K562 (cell line): ENCODE results near the gene CHST14. TPM values are rescaled to one million over a fixed set of nuclear protein-coding genes. Genes with fewer than 3 reads are reported as not detected.

Experiments
- ARHGAP35 ChIP-seq: fragments of 450-650 bp; IDR thresholded peaks from 2 replicates; pipeline ENCODE4 v1.6.1; 2018; ENCODE audit not compliant: partially characterized antibody
- CCNT2 ChIP-seq: IDR thresholded peaks from 2 replicates; pipeline ENCODE4 v1.6.1; 2011; ENCODE audit warnings: borderline replicate concordance, low read depth, mild to moderate bottlenecking, moderate library complexity, mixed read lengths, low read length; ENCODE audit not compliant: insufficient read length; ENCODE audit errors: extremely low read depth
- DMBX1 ChIP-seq: fragments of 250-450 bp; sonication (Bioruptor Pico); IDR thresholded peaks from 2 replicates; pipeline ENCODE4 v1.8.0; 2022; ENCODE audit warnings: inconsistent platforms, mild to moderate bottlenecking, moderate library complexity, borderline replicate concordance
- E2F1 ChIP-seq: sonication (generic); formaldehyde crosslinking; IDR thresholded peaks from 2 replicates; pipeline ENCODE4 v1.8.1; 2023; ENCODE audit warnings: mild to moderate bottlenecking, missing genetic modification reagents, moderate library complexity
- FOXJ3 ChIP-seq: sonication (generic); formaldehyde crosslinking; IDR thresholded peaks from 2 replicates; pipeline ENCODE4 v1.4.0; 2020; ENCODE audit warnings: mild to moderate bottlenecking, missing genetic modification reagents
- GTF2E2 ChIP-seq: fragments of 200-800 bp; sonication (Bioruptor generic); IDR thresholded peaks from 2 replicates; pipeline ENCODE4 v1.6.1; 2016; ENCODE audit warnings: missing genetic modification characterization, missing compliant biosample characterization
- HLTF ChIP-seq: fragments of 450-650 bp; IDR thresholded peaks from 2 replicates; pipeline ENCODE4 v1.6.1; 2016
- HNRNPUL1 ChIP-seq: fragments of 200-400 bp; formaldehyde crosslinking; IDR thresholded peaks from 2 replicates; pipeline ENCODE4 v1.6.1; 2017; ENCODE audit warnings: low read length
- MEIS2 ChIP-seq: fragments of 450-650 bp; IDR thresholded peaks from 2 replicates; pipeline ENCODE4 v1.6.1; 2014; ENCODE audit warnings: mild to moderate bottlenecking; ENCODE audit not compliant: partially characterized antibody
- MXD1 ChIP-seq: fragments of 250-450 bp; sonication (Bioruptor Pico); IDR thresholded peaks from 2 replicates; pipeline ENCODE4 v1.8.0; 2021; ENCODE audit warnings: borderline replicate concordance, mild to moderate bottlenecking, moderate library complexity; ENCODE audit not compliant: poor library complexity, severe bottlenecking
- NCOR1 ChIP-seq: fragments of 450-650 bp; IDR thresholded peaks from 2 replicates; pipeline ENCODE4 v1.6.1; 2016; ENCODE audit warnings: mild to moderate bottlenecking, moderate library complexity
- RAD21 ChIP-seq, 2 experiments: fragments of 250-450 bp in 1 of 2; fragments of 450-650 bp in 1 of 2; sonication (Bioruptor Pico) in 1 of 2; formaldehyde crosslinking in 1 of 2; IDR thresholded peaks in 1 of 2; conservative IDR thresholded peaks in 1 of 2; 2 replicates each; pipeline versions ENCODE4 v1.4.0 to v1.8.0; 2020 to 2022; ENCODE audit warnings: mild to moderate bottlenecking in 2 of 2, moderate library complexity in 1 of 2
- RFX5 ChIP-seq: IDR thresholded peaks from 2 replicates; pipeline ENCODE4 v1.6.1; 2011; ENCODE audit warnings: low read depth, mild to moderate bottlenecking, improper control_type of control experiment, low read length
- SAFB ChIP-seq: fragments of 200-400 bp; formaldehyde crosslinking; IDR thresholded peaks from 2 replicates; pipeline ENCODE4 v1.6.1; 2017; ENCODE audit warnings: low read depth, low read length, borderline replicate concordance
- SMC3 ChIP-seq: conservative IDR thresholded peaks from 2 replicates; pipeline ENCODE4 v1.6.1; 2011; ENCODE audit warnings: low read depth, low read length, improper control_type of control experiment; ENCODE audit not compliant: insufficient read depth
- TSC22D4 ChIP-seq: fragments of 450-650 bp; IDR thresholded peaks from 2 replicates; pipeline ENCODE4 v1.6.1; 2016; ENCODE audit warnings: missing genetic modification characterization, missing biosample characterization, control low read depth
- ZBTB34 ChIP-seq: fragments of 250-450 bp; sonication (Bioruptor Pico); IDR thresholded peaks from 2 replicates; pipeline ENCODE4 v1.8.0; 2021; ENCODE audit warnings: mild to moderate bottlenecking, moderate library complexity
- ZNF12 ChIP-seq: sonication (generic); formaldehyde crosslinking; IDR thresholded peaks from 2 replicates; pipeline ENCODE4 v1.4.0; 2020; ENCODE audit warnings: mild to moderate bottlenecking, missing genetic modification reagents
- ZNF79 ChIP-seq: fragments of 250-450 bp; sonication (Bioruptor Pico); IDR thresholded peaks from 2 replicates; pipeline ENCODE4 v1.4.0; 2020; ENCODE audit warnings: low read depth, mild to moderate bottlenecking, moderate library complexity
- ZNF830 ChIP-seq: fragments of 250-450 bp; sonication (Bioruptor Pico); IDR thresholded peaks from 2 replicates; pipeline ENCODE4 v1.5.0; 2021; ENCODE audit warnings: mild to moderate bottlenecking
- polyA plus RNA-seq, 8 experiments: library from polyadenylated mRNA; depleted of rRNA in 4 of 8; stranded (reverse) in 5 of 8; unstranded in 3 of 8; fragments of >200 nt; fragmentation: Nextera tagmentation in 2 of 8; fragmentation: Illumina TruSeq in 1 of 8; extraction: Ambion mirVana in 2 of 8; extraction: Trizol in 1 of 8; gene quantifications; 2 replicates each; pipeline versions ENCODE4 v1.2.1 to v1.2.3, GENCODE V29; 2011 to 2014; ENCODE audit warnings: inconsistent platforms in 1 of 8, missing spikeins in 1 of 8
- total RNA-seq, 7 experiments: library from RNA; depleted of rRNA in 6 of 7; stranded (reverse); fragments of >200 nt in 6 of 7; fragmentation: Illumina TruSeq in 2 of 7; extraction: Trizol in 2 of 7; gene quantifications; 2 replicates each; pipeline versions ENCODE4 v1.2.1 to v1.2.3, GENCODE V29; 2011 to 2021; ENCODE audit warnings: low replicate concordance in 1 of 7
- TF ChIP-seq, protein P1 (sequence below), 2 experiments: fragments of 250-450 bp in 1 of 2; fragments of 450-650 bp in 1 of 2; sonication (Bioruptor Pico) in 1 of 2; IDR thresholded peaks; 2 replicates each; pipeline versions ENCODE4 v1.6.1 to v1.8.0; 2016 to 2021; ENCODE audit warnings: mild to moderate bottlenecking in 2 of 2, moderate library complexity in 2 of 2, missing compliant biosample characterization in 1 of 2, missing genetic modification characterization in 1 of 2

CHST14 gene
- total and polyA plus RNA-seq, 9 of the 15 experiments (the other 6 are each of a cell fraction or from before 2014, with no cell fraction given), result 1.6 to 12.1 (median 4.5) TPM

- TF ChIP-seq HLTF (no peak), TSC22D4 (tag) (no peak), SAFB (no peak), NCOR1 (no peak), ZBTB34 (CRISPR knock-in tag) (no peak), RAD21 (CRISPR knock-in tag; conservative IDR thresholded peaks at IDR 0.05 in 1 of 2, IDR thresholded peaks at IDR 0.05 in 1 of 2) (no peak), DMBX1 (no peak), ARHGAP35 (no peak), SMC3 (no peak), ZNF830 (CRISPR knock-in tag) (no peak), MEIS2 (peak; percentile 57), GTF2E2 (tag) (no peak), ZNF79 (no peak), RFX5 (no peak), CCNT2 (peak; percentile 95), ZNF12 (CRISPR knock-in tag) (no peak), HNRNPUL1 (no peak), MXD1 (CRISPR knock-in tag) (no peak), E2F1 (CRISPR knock-in tag) (no peak), FOXJ3 (no peak)
- TF ChIP-seq, protein P1, sequence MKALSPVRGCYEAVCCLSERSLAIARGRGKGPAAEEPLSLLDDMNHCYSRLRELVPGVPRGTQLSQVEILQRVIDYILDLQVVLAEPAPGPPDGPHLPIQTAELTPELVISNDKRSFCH (CRISPR knock-in tag; IDR thresholded peaks at IDR 0.05), result no peak
- TF ChIP-seq, protein P1 (tag; IDR thresholded peaks at IDR 0.05), result peak; percentile 49
Observed at GRCh38 chr15:40511472-40512133, 40.8 kb downstream of the CHST14 start (continued).
